GM12891 (cell line): ENCODE data around the gene DDX24.

Experiments
- POLR2A ChIP-seq: IDR thresholded peaks from 2 replicates; pipeline ENCODE4 v1.6.1; 2011; ENCODE audit warnings: low read depth, low read length, control low read depth
- POLR2AphosphoS5 ChIP-seq: IDR thresholded peaks from 2 replicates; pipeline ENCODE4 v1.6.1; 2011; ENCODE audit warnings: low read depth, low read length, control low read depth
- POU2F2 ChIP-seq: IDR thresholded peaks from 2 replicates; pipeline ENCODE4 v1.6.1; 2011; ENCODE audit warnings: low read depth, mild to moderate bottlenecking, control low read depth, low read length, moderate library complexity
- SPI1 ChIP-seq: IDR thresholded peaks from 2 replicates; pipeline ENCODE4 v1.6.1; 2011; ENCODE audit warnings: low read depth, low read length, control low read depth
- TAF1 ChIP-seq: IDR thresholded peaks from 2 replicates; pipeline ENCODE4 v1.6.1; 2011; ENCODE audit warnings: low read depth, low read length, control low read depth

DNA sequence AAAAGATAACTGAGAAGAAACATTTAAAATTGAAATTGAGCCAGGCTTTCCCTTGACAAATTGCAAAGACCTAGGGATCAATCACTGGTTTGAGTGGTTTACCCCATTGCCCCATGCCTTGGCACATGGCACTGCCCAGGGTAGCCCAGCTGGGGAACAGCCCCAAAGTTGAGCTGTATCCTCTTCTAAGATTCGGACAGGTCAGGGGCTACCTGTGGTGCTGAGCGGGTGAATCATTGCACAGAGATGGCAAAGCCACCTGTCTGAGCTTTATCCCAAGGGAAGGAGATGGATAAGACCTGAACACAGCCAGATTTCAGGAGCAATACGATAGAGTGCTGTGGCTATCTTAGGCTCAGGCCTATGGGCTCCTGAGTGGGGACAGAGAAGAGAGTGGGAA is 41.4 kb upstream of the DDX24 start:
- no peak for TF ChIP-seq POLR2A
- TF ChIP-seq POLR2AphosphoS5 = no peak
- no peak for TF ChIP-seq TAF1
- TF ChIP-seq POU2F2 = no peak
- no peak for TF ChIP-seq SPI1
